H9 (cell line): Measurements from ENCODE around the gene AIMP2. TPM values are rescaled to one million over a fixed set of nuclear protein-coding genes. Genes with fewer than 3 reads are reported as not detected.

Experiments used
- DNase-seq: peaks from one replicate; pipeline ENCODE4 v3.0.0-alpha.2; 2017
- H2AFZ ChIP-seq: one replicate; pipeline ENCODE4 v1.6.1; 2013; ENCODE audit warnings: mild to moderate bottlenecking, low read length, control low read depth, moderate library complexity
- H2AK5ac ChIP-seq: 2 replicates; pipeline ENCODE4 v1.6.1; 2013; ENCODE audit warnings: low read length, control low read depth, mixed read lengths; ENCODE audit not compliant: insufficient read length
- H2BK120ac ChIP-seq: one replicate; pipeline ENCODE4 v1.6.1; 2013; ENCODE audit warnings: low read depth, mild to moderate bottlenecking, low read length, control low read depth, inconsistent platforms; ENCODE audit not compliant: poor library complexity, severe bottlenecking
- H2BK12ac ChIP-seq: 2 replicates; pipeline ENCODE4 v1.6.1; 2013; ENCODE audit warnings: low read length, control low read depth, mixed read lengths, low read depth; ENCODE audit not compliant: insufficient read length
- H2BK15ac ChIP-seq: 2 replicates; pipeline ENCODE4 v1.6.1; 2013; ENCODE audit warnings: low read depth, low read length, control low read depth
- H2BK20ac ChIP-seq: one replicate; pipeline ENCODE4 v1.6.1; 2013; ENCODE audit warnings: low read depth, mild to moderate bottlenecking, low read length, control low read depth, inconsistent platforms; ENCODE audit not compliant: poor library complexity, severe bottlenecking
- H2BK5ac ChIP-seq: 2 replicates; pipeline ENCODE4 v1.6.1; 2013; ENCODE audit warnings: low read length, control low read depth, mixed read lengths; ENCODE audit not compliant: insufficient read length
- H3K14ac ChIP-seq: 2 replicates; pipeline ENCODE4 v1.6.1; 2013; ENCODE audit warnings: low read length, control low read depth; ENCODE audit not compliant: insufficient read depth
- H3K18ac ChIP-seq: 2 replicates; pipeline ENCODE4 v1.6.1; 2013; ENCODE audit warnings: low read depth, mild to moderate bottlenecking, mixed read lengths, low read length, control low read depth; ENCODE audit not compliant: insufficient read length
- H3K23ac ChIP-seq: 2 replicates; pipeline ENCODE4 v1.6.1; 2013; ENCODE audit warnings: low read length, control low read depth, mixed read lengths, low read depth; ENCODE audit not compliant: insufficient read length
- H3K23me2 ChIP-seq: 2 replicates; pipeline ENCODE4 v1.6.1; 2013; ENCODE audit warnings: low read depth, mild to moderate bottlenecking, mixed read lengths, low read length, control low read depth; ENCODE audit not compliant: insufficient read length, poor library complexity, severe bottlenecking
- H3K27ac ChIP-seq: 2 replicates; pipeline ENCODE4 v1.5.1; 2013; ENCODE audit warnings: low read length, control low read depth, mixed read lengths, low read depth; ENCODE audit not compliant: insufficient read length
- H3K27me3 ChIP-seq: 2 replicates; pipeline ENCODE4 v1.6.1; 2013; ENCODE audit warnings: low read length, control low read depth, inconsistent platforms; ENCODE audit not compliant: insufficient read depth
- H3K4ac ChIP-seq: 2 replicates; pipeline ENCODE4 v1.6.1; 2013; ENCODE audit warnings: low read depth, mild to moderate bottlenecking, control low read depth, inconsistent platforms, low read length, moderate library complexity
- H3K4me1 ChIP-seq: 2 replicates; pipeline ENCODE4 v1.6.1; 2013; ENCODE audit warnings: low read length, control low read depth, inconsistent platforms; ENCODE audit not compliant: insufficient read depth
- H3K4me2 ChIP-seq: 2 replicates; pipeline ENCODE4 v1.6.1; 2013; ENCODE audit warnings: low read length, control low read depth, mixed read lengths; ENCODE audit not compliant: insufficient read length, insufficient read depth
- H3K56ac ChIP-seq: 2 replicates; pipeline ENCODE4 v1.6.1; 2013; ENCODE audit warnings: low read depth, mild to moderate bottlenecking, mixed read lengths, low read length, control low read depth; ENCODE audit not compliant: insufficient read length
- H3K79me1 ChIP-seq: 2 replicates; pipeline ENCODE4 v1.6.1; 2013; ENCODE audit warnings: low read depth, mild to moderate bottlenecking, moderate library complexity, low read length, control low read depth, inconsistent platforms; ENCODE audit not compliant: insufficient read depth, poor library complexity, severe bottlenecking
- H3K79me2 ChIP-seq: 2 replicates; pipeline ENCODE4 v1.6.1; 2013; ENCODE audit warnings: low read length, control low read depth, inconsistent platforms; ENCODE audit not compliant: insufficient read depth
- H3K9ac ChIP-seq: 2 replicates; pipeline ENCODE4 v1.6.1; 2013; ENCODE audit warnings: low read length, control low read depth, mixed read lengths; ENCODE audit not compliant: insufficient read length; ENCODE audit errors: extremely low read depth
- H3K9me3 ChIP-seq: one replicate; pipeline ENCODE4 v1.6.1; 2013; ENCODE audit warnings: low read depth, low read length, inconsistent platforms; ENCODE audit not compliant: control insufficient read depth
- H3T11ph ChIP-seq: one replicate; pipeline ENCODE4 v1.6.1; 2013; ENCODE audit warnings: mild to moderate bottlenecking, low read length, control low read depth, inconsistent platforms
- H4K20me1 ChIP-seq: one replicate; pipeline ENCODE4 v1.6.1; 2013; ENCODE audit not compliant: control insufficient read depth, insufficient read length, insufficient read depth
- H4K5ac ChIP-seq: 2 replicates; pipeline ENCODE4 v1.6.1; 2013; ENCODE audit warnings: low read depth, mild to moderate bottlenecking, mixed read lengths, low read length, control low read depth; ENCODE audit not compliant: insufficient read length
- H4K8ac ChIP-seq: replicated peaks from 2 replicates; pipeline ENCODE4 v1.6.1; 2013; ENCODE audit warnings: low read length, control low read depth, mixed read lengths, low read depth; ENCODE audit not compliant: insufficient read length
- H4K91ac ChIP-seq: 2 replicates; pipeline ENCODE4 v1.6.1; 2013; ENCODE audit warnings: low read depth, mild to moderate bottlenecking, moderate library complexity, mixed read lengths, low read length, control low read depth; ENCODE audit not compliant: insufficient read length
- H3K27ac Mint-ChIP-seq, 3 experiments: 2 replicates in 2 of 3; 3 replicates in 1 of 3; pipeline ENCODE4 v1.8.0; 2020 to 2021; ENCODE audit warnings: mixed read lengths in 3 of 3, mild to moderate bottlenecking in 1 of 3, moderate library complexity in 1 of 3
- H3K27me3 Mint-ChIP-seq: 2 replicates; pipeline ENCODE4 v1.8.0; 2021; ENCODE audit warnings: low read depth, mild to moderate bottlenecking, moderate library complexity, mixed read lengths
- H3K36me3 Mint-ChIP-seq, 3 experiments: 2 replicates in 2 of 3; 3 replicates in 1 of 3; pipeline ENCODE4 v1.8.0; 2020 to 2021; ENCODE audit warnings: low read depth in 3 of 3, mixed read lengths in 3 of 3; ENCODE audit not compliant: insufficient read depth in 1 of 3
- H3K4me1 Mint-ChIP-seq, 2 experiments: 2 replicates each; pipeline ENCODE4 v1.8.0; 2020; ENCODE audit warnings: mixed read lengths in 2 of 2
- H3K4me3 Mint-ChIP-seq, 2 experiments: 2 replicates in 1 of 2; 3 replicates in 1 of 2; pipeline ENCODE4 v1.8.0; 2020 to 2021; ENCODE audit warnings: mild to moderate bottlenecking in 2 of 2, mixed read lengths in 2 of 2, moderate library complexity in 1 of 2
- H3K9me3 Mint-ChIP-seq, 2 experiments: 2 replicates in 1 of 2; 3 replicates in 1 of 2; pipeline ENCODE4 v1.8.0; 2020; ENCODE audit warnings: mild to moderate bottlenecking in 2 of 2, mixed read lengths in 2 of 2, moderate library complexity in 1 of 2
- CTCF ChIP-seq: fragments of 200-600 bp; sonication (generic); conservative IDR thresholded peaks from 3 replicates; pipeline ENCODE4 v1.8.0; 2021; ENCODE audit warnings: antibody characterized with exemption, mild to moderate bottlenecking
- WGBS: extraction: QIAGEN DNeasy Blood & Tissue Kit; methylation state at CpG from one replicate; pipeline ENCODE4 v1.1.7; 2013; ENCODE audit warnings: missing lambda C conversion rate, low lambda C conversion rate, mixed read lengths; ENCODE audit not compliant: insufficient read length; ENCODE audit errors: extremely low coverage; 5-methylcytosine and 5-hydroxymethylcytosine counted together
- total RNA-seq: library from RNA; stranded (reverse); gene quantifications from 2 replicates; pipeline ENCODE4 v1.2.1, GENCODE V29; 2021

The AIMP2 gene
- total RNA-seq, 1 experiment from 2014 or later, result 78.2 TPM

- no peaks in the 10 kb centered on the region for H3K4me1 ChIP-seq
- TF ChIP-seq CTCF, result no peak
- H4K20me1 ChIP-seq, result no peaks in the 10 kb centered on the region
- H3T11ph ChIP-seq, result no peak overlapping the region
- no peaks in the 10 kb centered on the region for H3K9me3 Mint-ChIP-seq
- no peak overlapping the region for H4K91ac ChIP-seq
- no peak overlapping the region for H3K27ac ChIP-seq
- no peak overlapping the region for H2BK15ac ChIP-seq
- H3K9ac ChIP-seq, result no peak overlapping the region
- no peak overlapping the region for H4K8ac ChIP-seq
- no peak overlapping the region for H2AK5ac ChIP-seq
- no peak overlapping the region for H3K18ac ChIP-seq
- H3K14ac ChIP-seq, result no peak overlapping the region
- no peaks in the 10 kb centered on the region for H3K79me1 ChIP-seq
- H3K36me3 Mint-ChIP-seq, result peaks cover 38 to 93% (median 77%) of the 10 kb centered on the region in 3 experiments
- H3K4me3 Mint-ChIP-seq, result no peak overlapping the region
- no peak overlapping the region for H2AFZ ChIP-seq
- no peaks in the 10 kb centered on the region for H3K23me2 ChIP-seq
- H4K5ac ChIP-seq, result no peak overlapping the region
- no CpG with 5 or more reads among the region's 5 CpGs for WGBS
- H3K56ac ChIP-seq, result no peak overlapping the region
- no peak overlapping the region for H3K27ac Mint-ChIP-seq
- H3K4me2 ChIP-seq, result no peak overlapping the region
- H2BK120ac ChIP-seq, result no peak overlapping the region
- H3K27me3 Mint-ChIP-seq, result no peaks in the 10 kb centered on the region
- H3K79me2 ChIP-seq, result 0 out of 2 replicates have a peak, but pooled peaks cover 2% of the 10 kb centered on the region
- no peaks in the 10 kb centered on the region for H3K27me3 ChIP-seq
- no peaks in the 10 kb centered on the region for H3K9me3 ChIP-seq
- H2BK12ac ChIP-seq, result no peak overlapping the region
- H3K4ac ChIP-seq, result no peak overlapping the region
- no peak overlapping the region for H2BK5ac ChIP-seq
- DNase-seq, result no peak
- H3K23ac ChIP-seq, result no peak overlapping the region
- H2BK20ac ChIP-seq, result no peak overlapping the region
- H3K4me1 Mint-ChIP-seq, result peaks cover 2 to 4% of the 10 kb centered on the region in 2 experiments; a peak in 1 of 4 replicates
Observed at GRCh38 chr7:6028563-6028962, 19.5 kb downstream of the AIMP2 start.
